ENCODE data around the gene IRX3.

- TF ChIP-seq CTCF (IDR thresholded peaks at IDR 0.05) (no peak), POLR2AphosphoS5 (IDR thresholded peaks at IDR 0.05) (no peak), POLR2A (IDR thresholded peaks at IDR 0.05) (no peak)
Observed at GRCh38 chr16:54288030-54288834, 1.6 kb upstream of the IRX3 start.

Data from breast epithelium (tissue), 3 donors.